Keratinocyte (primary cell): Measurements from ENCODE around the gene RAB3D. TPM values are rescaled to one million over a fixed set of nuclear protein-coding genes. Genes with fewer than 3 reads are reported as not detected.

ENCODE experiments used
- DNase-seq: peaks from one replicate; pipeline ENCODE4 v3.0.0-alpha.2; 2011; ENCODE audit warnings: low read depth, missing footprints, low spot score
- FAIRE-seq: peaks from 2 replicates; lab custom pipeline; 2011; peaks lifted over from hg19 to GRCh38; lab: Jason Lieb, UNC
- H2AFZ ChIP-seq: 2 replicates; pipeline ENCODE4 v1.6.0; 2012; ENCODE audit warnings: low read length, control low read depth, inconsistent platforms; ENCODE audit not compliant: control insufficient read depth
- H3K27ac ChIP-seq: 2 replicates; pipeline ENCODE4 v1.5.1; 2011; ENCODE audit warnings: low read length; ENCODE audit not compliant: control insufficient read depth, insufficient read depth
- H3K27me3 ChIP-seq: 3 replicates; pipeline ENCODE4 v1.6.0; 2011; ENCODE audit warnings: low read length; ENCODE audit not compliant: control insufficient read depth, insufficient read depth; ENCODE audit errors: extremely low read depth
- H3K36me3 ChIP-seq, 2 experiments: 2 replicates in 1 of 2; 3 replicates in 1 of 2; pipeline ENCODE4 v1.5.1; 2011; ENCODE audit warnings: low read length in 2 of 2, mild to moderate bottlenecking in 1 of 2; ENCODE audit not compliant: control insufficient read depth in 2 of 2, insufficient read depth in 2 of 2; ENCODE audit errors: extremely low read depth in 1 of 2
- H3K4me1 ChIP-seq: 3 replicates; pipeline ENCODE4 v1.5.1; 2011; ENCODE audit warnings: low read length; ENCODE audit not compliant: control insufficient read depth, insufficient read depth; ENCODE audit errors: extremely low read depth
- H3K4me2 ChIP-seq: 3 replicates; pipeline ENCODE4 v1.6.0; 2011; ENCODE audit warnings: low read depth, low read length; ENCODE audit not compliant: control insufficient read depth, insufficient read depth; ENCODE audit errors: extremely low read depth
- H3K4me3 ChIP-seq, 3 experiments: fragments of 200-600 bp in 1 of 3; sonication (generic) in 1 of 3; 2 replicates in 2 of 3; 3 replicates in 1 of 3; pipeline ENCODE4 v1.5.1; 2011 to 2016; ENCODE audit warnings: low read length in 3 of 3, mild to moderate bottlenecking in 3 of 3, control low read depth in 2 of 3, inconsistent platforms in 1 of 3, low read depth in 1 of 3, mixed read lengths in 1 of 3, mixed run types in 1 of 3, moderate library complexity in 1 of 3; ENCODE audit not compliant: control insufficient read depth in 2 of 3, insufficient read depth in 2 of 3; ENCODE audit errors: extremely low read depth in 1 of 3
- H3K79me2 ChIP-seq: 2 replicates; pipeline ENCODE4 v1.6.0; 2012; ENCODE audit warnings: low read length; ENCODE audit not compliant: control insufficient read depth, insufficient read depth
- H3K9ac ChIP-seq: 3 replicates; pipeline ENCODE4 v1.6.0; 2011; ENCODE audit warnings: low read length; ENCODE audit not compliant: control insufficient read depth, insufficient read depth; ENCODE audit errors: extremely low read depth
- H3K9me1 ChIP-seq: 3 replicates; pipeline ENCODE4 v1.6.0; 2011; ENCODE audit warnings: low read length; ENCODE audit not compliant: control insufficient read depth, insufficient read depth; ENCODE audit errors: extremely low read depth
- H3K9me3 ChIP-seq: 2 replicates; pipeline ENCODE4 v1.5.1; 2012; ENCODE audit warnings: low read depth, low read length; ENCODE audit not compliant: control insufficient read depth
- H4K20me1 ChIP-seq: 3 replicates; pipeline ENCODE4 v1.6.0; 2011; ENCODE audit warnings: low read length; ENCODE audit not compliant: control insufficient read depth, insufficient read depth; ENCODE audit errors: extremely low read depth
- EZH2 ChIP-seq: IDR thresholded peaks from one replicate; pipeline ENCODE4 v1.6.1; 2012; ENCODE audit warnings: inconsistent platforms, mild to moderate bottlenecking, low read length, moderate library complexity
- dilution Hi-C: fragments of 300-500 bp; cut with MboI; formaldehyde crosslinking; loops from one replicate; pipeline ENCODE4 v1.7.0; 2020; ENCODE audit warnings: low sequenced_read_pairs; ENCODE audit not compliant: extremely low pct_ligation_motif_present
- polyA plus RNA-seq, 5 experiments: library from polyadenylated mRNA; depleted of rRNA in 3 of 5; stranded (reverse) in 3 of 5; stranded (forward) in 1 of 5; unstranded in 1 of 5; fragments of >200 nt; gene quantifications; 1 replicate in 1 of 5; 2 replicates in 3 of 5; 3 replicates in 1 of 5; pipeline versions ENCODE4 v1.2.1 to v1.2.3, GENCODE V29; 2011 to 2012; ENCODE audit warnings: missing spikeins in 2 of 5, low read depth in 1 of 5, low replicate concordance in 1 of 5
- TF ChIP-seq, protein P1 (sequence below), 3 experiments: IDR thresholded peaks in 1 of 3; conservative IDR thresholded peaks in 1 of 3; optimal IDR thresholded peaks in 1 of 3; 2 replicates in 2 of 3; 3 replicates in 1 of 3; pipeline versions ENCODE3 to v1.5.1; 2011; ENCODE audit warnings: low read length in 3 of 3, mild to moderate bottlenecking in 3 of 3, moderate library complexity in 2 of 3, control low read depth in 1 of 3, inconsistent platforms in 1 of 3; ENCODE audit not compliant: insufficient read depth in 2 of 3; ENCODE audit errors: extremely low read depth in 1 of 3

Gene RAB3D
- polyA plus RNA-seq, 1 donor (not counting 4 experiments of a cell fraction or from before 2014, with no cell fraction given), result 63.1 TPM

DNA sequence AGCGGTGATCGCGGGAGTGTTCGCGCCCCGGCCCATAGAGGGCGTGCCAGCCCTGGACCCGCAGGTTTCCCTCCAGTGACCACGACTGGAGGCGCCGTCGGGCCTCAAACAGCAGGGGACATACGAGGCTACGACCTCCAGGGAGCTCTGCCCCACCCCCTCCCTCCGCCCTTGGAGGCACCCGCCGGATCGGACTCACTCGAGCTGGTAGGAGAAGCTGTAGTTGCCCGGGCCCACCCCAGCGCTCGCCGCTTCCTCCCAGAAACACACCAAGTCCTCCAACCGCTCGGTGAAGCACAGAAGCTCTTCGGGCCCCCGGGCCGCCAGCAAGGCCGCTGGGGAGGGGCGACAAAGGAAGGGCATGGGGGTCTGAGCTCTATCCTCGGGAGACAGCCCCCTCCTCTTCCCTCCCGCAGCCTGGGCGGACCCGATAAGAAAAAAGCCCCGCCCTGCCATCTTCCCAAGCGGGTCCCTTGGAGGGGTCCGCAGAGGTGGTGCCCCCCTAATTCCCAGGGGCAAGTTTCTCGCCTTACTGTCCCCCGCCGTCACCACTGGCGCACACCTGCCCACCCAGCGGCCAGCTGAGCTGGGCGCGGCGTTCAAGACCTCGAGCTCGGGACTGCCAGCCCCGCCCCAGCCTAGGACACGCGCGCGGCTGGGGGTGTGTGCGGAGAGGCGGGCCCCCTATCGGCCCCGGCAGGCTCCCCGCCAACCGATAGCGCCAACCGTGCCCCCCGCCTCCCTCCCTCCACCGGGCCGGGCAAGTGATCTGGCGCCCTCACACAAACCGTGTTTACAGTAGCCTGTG is 43.6 kb upstream of the RAB3D start:
- TF ChIP-seq, protein P1, sequence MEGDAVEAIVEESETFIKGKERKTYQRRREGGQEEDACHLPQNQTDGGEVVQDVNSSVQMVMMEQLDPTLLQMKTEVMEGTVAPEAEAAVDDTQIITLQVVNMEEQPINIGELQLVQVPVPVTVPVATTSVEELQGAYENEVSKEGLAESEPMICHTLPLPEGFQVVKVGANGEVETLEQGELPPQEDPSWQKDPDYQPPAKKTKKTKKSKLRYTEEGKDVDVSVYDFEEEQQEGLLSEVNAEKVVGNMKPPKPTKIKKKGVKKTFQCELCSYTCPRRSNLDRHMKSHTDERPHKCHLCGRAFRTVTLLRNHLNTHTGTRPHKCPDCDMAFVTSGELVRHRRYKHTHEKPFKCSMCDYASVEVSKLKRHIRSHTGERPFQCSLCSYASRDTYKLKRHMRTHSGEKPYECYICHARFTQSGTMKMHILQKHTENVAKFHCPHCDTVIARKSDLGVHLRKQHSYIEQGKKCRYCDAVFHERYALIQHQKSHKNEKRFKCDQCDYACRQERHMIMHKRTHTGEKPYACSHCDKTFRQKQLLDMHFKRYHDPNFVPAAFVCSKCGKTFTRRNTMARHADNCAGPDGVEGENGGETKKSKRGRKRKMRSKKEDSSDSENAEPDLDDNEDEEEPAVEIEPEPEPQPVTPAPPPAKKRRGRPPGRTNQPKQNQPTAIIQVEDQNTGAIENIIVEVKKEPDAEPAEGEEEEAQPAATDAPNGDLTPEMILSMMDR (optimal IDR thresholded peaks at IDR 0.05 in 1 of 3, IDR thresholded peaks at IDR 0.05 in 1 of 3, conservative IDR thresholded peaks at IDR 0.05 in 1 of 3; ENCODE audit: extremely low read depth in 1 of 3, insufficient read depth in 2 of 3, low read length in 3 of 3), result peak; percentile 64 to 90 (median 90)
- no peak for TF ChIP-seq EZH2
- no peak for FAIRE-seq
- Histone ChIP-seq H3K27ac (no peak overlapping the region), H3K4me3 (peak overlapping the region; percentile 5 to 37 (median 17)), H3K9me3 (no peaks in the 10 kb centered on the region), H2AFZ (peak overlapping the region; percentile 27), H3K4me2 (peak overlapping the region; percentile 69), H4K20me1 (no peaks in the 10 kb centered on the region), H3K79me2 (no peaks in the 10 kb centered on the region), H3K4me1 (peaks cover 30% of the 10 kb centered on the region), H3K9me1 (peaks cover 4% of the 10 kb centered on the region), H3K27me3 (peaks cover 9% of the 10 kb centered on the region), H3K9ac (no peak overlapping the region), H3K36me3 (no peaks in the 10 kb centered on the region)
- dilution Hi-C loops, result no loop called here
- no peak for DNase-seq

DNA sequence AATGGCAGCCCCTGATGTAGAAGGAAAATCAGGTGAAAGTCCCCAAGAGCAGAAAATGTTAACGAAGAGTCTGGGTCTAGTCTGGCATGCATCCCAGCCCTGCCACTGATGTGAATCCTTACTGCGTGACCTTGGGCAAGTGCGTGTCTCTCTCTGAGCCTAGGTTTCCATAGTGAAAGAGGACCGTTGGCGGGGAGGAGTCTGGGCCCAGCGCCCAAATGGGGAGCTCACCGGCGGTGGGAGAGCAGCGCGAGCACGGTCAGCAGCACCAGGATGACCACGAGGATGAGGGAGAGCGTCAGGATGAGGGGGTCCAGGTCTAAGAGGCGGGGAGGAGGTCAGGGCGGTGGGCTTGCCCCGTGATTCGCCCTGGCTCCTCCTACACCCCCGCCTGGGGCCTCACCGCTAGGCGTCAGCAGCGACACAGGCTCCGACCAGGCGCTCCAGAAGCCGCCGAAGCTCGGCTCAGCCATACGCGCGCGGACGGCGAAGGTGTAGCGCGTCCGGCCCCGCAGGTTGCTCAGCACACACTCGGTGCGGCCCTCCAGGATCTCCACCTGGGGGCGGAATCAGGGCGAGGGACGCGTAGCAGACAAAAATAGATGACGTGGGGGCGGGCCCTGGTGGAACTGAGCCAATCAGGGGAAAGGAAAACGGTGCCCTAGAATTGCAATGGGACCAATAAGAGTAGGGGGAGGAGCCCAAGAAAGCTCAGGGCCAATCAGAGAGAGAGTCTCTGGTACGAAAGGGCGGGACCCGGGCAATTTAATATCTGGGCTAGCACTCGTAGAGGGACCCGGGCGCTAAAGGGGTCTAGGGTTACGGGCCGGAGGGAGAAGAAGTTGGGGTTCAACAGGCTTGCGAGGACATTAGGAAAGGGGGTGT is 41.4 kb upstream of the RAB3D start:
- no peaks in the 10 kb centered on the region for H3K79me2 ChIP-seq
- H3K4me1 ChIP-seq, result peaks cover 46% of the 10 kb centered on the region
- peak overlapping the region; percentile 90 for H3K27ac ChIP-seq
- H2AFZ ChIP-seq, result peak overlapping the region; percentile 98
- H3K27me3 ChIP-seq, result peaks cover 9% of the 10 kb centered on the region
- peak overlapping the region; percentile 39 to 85 (median 74) for H3K4me3 ChIP-seq
- DNase-seq, result peak; percentile 92
- H3K9me3 ChIP-seq, result no peaks in the 10 kb centered on the region
- peak overlapping the region; percentile 97 for H3K4me2 ChIP-seq
- no peak for FAIRE-seq
- no peaks in the 10 kb centered on the region for H4K20me1 ChIP-seq
- peaks cover 7% of the 10 kb centered on the region for H3K9me1 ChIP-seq
- H3K9ac ChIP-seq, result peak overlapping the region; percentile 84
- dilution Hi-C loops, result no loop called here
- no peaks in the 10 kb centered on the region for H3K36me3 ChIP-seq
- TF ChIP-seq EZH2, result no peak
- TF ChIP-seq, protein P1 (optimal IDR thresholded peaks at IDR 0.05 in 1 of 3, IDR thresholded peaks at IDR 0.05 in 1 of 3, conservative IDR thresholded peaks at IDR 0.05 in 1 of 3; ENCODE audit: extremely low read depth in 1 of 3, insufficient read depth in 2 of 3, low read length in 3 of 3), result peak; percentile 54 to 74 (median 63)
